Thyroid gland (tissue), 4 donors: Measurements from ENCODE around the gene OR4A15.

Experiments
- POLR2A ChIP-seq, 2 donors: fragments of 450-650 bp; IDR thresholded peaks; one replicate each; pipeline ENCODE4 v1.6.1; 2017; ENCODE audit warnings: antibody characterized with exemption in 2 of 2, mild to moderate bottlenecking in 2 of 2, moderate library complexity in 1 of 2
- TF ChIP-seq, protein P1 (sequence below), 6 experiments: fragments of 200-600 bp in 3 of 6; fragments of 450-650 bp in 3 of 6; sonication (generic) in 3 of 6; IDR thresholded peaks; one replicate each; pipeline ENCODE4 v1.5.1; 2016 to 2019; ENCODE audit warnings: antibody characterized with exemption in 6 of 6, mild to moderate bottlenecking in 2 of 6, inconsistent platforms in 1 of 6, moderate library complexity in 1 of 6

GRCh38 chr11:55357560-55358184, 10.1 kb upstream of the OR4A15 start:
- TF ChIP-seq, protein P1, sequence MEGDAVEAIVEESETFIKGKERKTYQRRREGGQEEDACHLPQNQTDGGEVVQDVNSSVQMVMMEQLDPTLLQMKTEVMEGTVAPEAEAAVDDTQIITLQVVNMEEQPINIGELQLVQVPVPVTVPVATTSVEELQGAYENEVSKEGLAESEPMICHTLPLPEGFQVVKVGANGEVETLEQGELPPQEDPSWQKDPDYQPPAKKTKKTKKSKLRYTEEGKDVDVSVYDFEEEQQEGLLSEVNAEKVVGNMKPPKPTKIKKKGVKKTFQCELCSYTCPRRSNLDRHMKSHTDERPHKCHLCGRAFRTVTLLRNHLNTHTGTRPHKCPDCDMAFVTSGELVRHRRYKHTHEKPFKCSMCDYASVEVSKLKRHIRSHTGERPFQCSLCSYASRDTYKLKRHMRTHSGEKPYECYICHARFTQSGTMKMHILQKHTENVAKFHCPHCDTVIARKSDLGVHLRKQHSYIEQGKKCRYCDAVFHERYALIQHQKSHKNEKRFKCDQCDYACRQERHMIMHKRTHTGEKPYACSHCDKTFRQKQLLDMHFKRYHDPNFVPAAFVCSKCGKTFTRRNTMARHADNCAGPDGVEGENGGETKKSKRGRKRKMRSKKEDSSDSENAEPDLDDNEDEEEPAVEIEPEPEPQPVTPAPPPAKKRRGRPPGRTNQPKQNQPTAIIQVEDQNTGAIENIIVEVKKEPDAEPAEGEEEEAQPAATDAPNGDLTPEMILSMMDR (IDR thresholded peaks at IDR 0.05): no peak
- no peak for TF ChIP-seq POLR2A (IDR thresholded peaks at IDR 0.05)
